ENCODE results near the gene FOXL1.

The FOXL1 gene

DNA sequence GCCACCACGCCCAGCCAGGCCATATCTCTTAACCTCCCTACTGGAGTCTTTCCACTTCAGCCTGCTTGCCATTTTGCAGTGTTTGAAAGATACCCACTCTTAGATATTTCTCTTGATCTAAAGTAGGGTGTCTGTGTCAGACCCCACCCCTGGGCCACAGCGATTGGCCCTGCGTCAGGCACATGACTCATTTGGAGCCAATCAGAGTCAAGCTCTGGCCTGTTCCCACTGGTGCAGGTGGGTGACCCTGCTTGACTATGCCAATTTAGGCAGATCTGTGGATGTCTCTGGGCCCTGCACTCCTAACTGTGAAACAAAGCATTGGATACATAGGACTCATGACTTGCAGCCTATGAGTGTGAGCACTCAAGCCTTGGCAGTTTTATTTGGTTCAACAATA lies 27.6 kb downstream of the FOXL1 start:
- no peak for DNase-seq (ENCODE audit: low read depth)

DNA sequence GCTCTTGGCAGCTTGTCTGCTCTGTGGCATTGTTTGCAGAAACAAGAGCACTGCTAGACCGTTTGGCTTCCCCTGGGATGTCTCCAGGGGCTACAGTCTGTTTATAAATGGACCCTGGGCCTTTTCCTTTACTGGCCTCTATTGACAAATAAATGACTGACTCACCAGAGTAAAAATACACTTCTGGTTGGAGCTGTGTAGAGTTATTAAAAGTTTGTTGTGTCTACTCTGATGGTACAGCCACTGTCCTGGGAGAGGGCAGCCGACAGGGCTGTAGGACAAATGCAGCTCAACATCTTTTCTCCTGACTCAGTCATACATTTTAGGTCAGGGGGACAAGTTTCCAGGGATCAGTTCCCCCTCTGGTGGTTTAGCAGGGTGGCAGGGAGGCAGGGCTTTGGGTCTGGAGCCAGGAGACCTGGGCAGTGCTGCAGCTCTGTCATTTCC lies 30.0 kb downstream of the FOXL1 start:
- no peak for DNase-seq (ENCODE audit: low read depth)

- DNase-seq (ENCODE audit: low read depth): no peak
These were observed 30.8 kb downstream of the FOXL1 start for GRCh38 chr16:86609115-86609514.

- no peak for DNase-seq (ENCODE audit: low read depth)
These were observed 31.3 kb downstream of the FOXL1 start for GRCh38 chr16:86609661-86610060.

DNA sequence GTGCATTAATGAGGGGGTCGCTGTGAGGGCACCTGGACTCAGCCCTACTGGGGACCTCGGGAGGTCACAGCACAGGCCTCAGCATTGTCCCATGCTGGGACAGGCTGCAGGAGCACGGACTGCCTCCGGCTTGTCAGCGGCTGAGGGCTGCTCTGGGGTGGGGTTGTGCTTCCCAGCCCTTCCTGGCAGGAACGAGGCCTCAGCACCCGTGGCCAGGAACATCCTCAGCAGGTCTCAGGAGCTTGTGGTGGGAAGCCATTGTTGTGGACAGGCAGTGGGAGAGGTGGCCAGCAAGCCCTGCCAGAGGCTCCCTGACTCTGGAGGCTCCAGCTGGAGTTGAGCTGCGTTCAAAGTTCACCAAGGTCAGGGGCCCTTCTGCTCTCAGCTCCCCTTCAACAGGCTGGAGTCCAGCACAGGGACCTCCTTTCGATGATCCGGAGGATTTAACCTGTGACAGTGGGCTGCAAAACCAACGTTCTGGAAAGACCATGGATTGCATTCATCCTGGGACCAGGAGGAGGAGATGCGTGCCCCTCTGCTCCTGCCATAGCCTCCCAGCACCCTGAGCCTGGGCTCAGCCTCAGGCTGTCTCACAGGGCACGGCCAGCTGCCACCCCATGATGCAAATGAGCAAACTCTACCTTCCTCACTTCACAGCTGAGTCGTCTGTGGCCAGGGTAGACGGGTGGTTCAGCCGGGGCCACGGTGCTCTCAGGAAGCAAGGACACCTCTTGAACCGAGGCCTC lies 32.6 kb downstream of the FOXL1 start:
- DNase-seq (ENCODE audit: low read depth): no peak

DNA sequence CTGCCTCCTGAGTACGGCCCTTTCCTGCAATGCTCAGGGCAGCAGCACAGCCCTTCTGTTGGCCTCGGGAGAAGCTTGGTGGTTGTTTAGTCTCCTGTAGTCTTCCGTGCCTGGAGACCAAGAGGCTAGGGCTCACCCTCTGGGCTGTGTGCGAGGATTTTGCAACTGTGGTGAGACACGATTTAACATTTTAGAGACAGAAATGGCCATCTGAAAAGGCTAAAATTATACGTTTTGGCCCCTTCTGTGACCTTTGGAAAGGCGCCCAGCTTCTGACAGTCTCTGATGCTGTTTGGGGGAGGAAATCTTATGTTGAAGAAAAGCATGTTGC lies 33.1 kb downstream of the FOXL1 start:
- DNase-seq (ENCODE audit: low read depth): no peak

DNA sequence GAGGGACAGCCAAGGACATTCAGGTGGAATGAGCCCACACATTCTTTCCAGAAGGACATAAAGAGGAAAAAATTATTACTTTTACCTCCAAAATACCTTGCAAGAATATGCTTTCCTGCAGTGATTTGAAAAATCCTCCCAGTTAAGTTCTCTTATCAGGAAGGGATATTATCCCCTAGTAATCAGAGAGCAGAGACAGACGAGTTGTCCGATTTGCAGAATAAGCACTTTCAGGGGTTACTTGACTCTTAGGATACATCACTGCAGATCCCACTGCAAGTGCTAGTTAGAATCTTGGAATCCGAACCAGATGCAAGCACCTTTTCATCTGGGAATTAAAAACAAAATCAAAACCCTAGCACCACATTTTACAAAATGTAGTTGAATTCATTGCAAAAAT lies 33.6 kb downstream of the FOXL1 start:
- no peak for DNase-seq (ENCODE audit: low read depth)

- DNase-seq (ENCODE audit: low read depth): no peak
These were observed 36.4 kb downstream of the FOXL1 start for GRCh38 chr16:86614699-86615098.

DNA sequence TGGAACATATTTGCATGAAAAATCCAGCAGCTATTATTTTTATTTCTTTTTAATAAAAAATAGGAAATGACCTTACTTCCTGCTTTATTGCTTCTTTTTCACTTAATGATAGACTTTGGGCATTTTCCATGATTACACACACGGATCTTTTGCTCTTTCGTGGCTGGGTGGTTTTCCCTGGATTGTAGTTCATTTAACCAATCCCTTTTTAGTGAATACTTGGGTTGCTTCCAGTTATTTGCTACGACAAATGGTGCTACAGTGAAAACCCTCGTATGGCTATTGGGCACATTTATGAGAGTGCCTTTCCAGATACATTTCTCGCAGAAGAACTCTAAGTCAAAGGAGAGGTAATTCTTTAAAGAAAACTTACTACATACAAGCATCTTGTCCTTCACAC lies 38.6 kb downstream of the FOXL1 start:
- no peak for DNase-seq (ENCODE audit: low read depth)

- DNase-seq (ENCODE audit: low read depth): no peak
These were observed 40.3 kb downstream of the FOXL1 start for GRCh38 chr16:86618431-86619238.

GRCh38 chr16:86619239-86619794 lies 41.0 kb downstream of the FOXL1 start:
- no peak for DNase-seq (ENCODE audit: low read depth)

GRCh38 chr16:86620184-86620583 lies 41.8 kb downstream of the FOXL1 start:
- no peak for DNase-seq (ENCODE audit: low read depth)

- DNase-seq (ENCODE audit: low read depth): no peak
These were observed 43.6 kb downstream of the FOXL1 start for GRCh38 chr16:86621966-86622365.

DNA sequence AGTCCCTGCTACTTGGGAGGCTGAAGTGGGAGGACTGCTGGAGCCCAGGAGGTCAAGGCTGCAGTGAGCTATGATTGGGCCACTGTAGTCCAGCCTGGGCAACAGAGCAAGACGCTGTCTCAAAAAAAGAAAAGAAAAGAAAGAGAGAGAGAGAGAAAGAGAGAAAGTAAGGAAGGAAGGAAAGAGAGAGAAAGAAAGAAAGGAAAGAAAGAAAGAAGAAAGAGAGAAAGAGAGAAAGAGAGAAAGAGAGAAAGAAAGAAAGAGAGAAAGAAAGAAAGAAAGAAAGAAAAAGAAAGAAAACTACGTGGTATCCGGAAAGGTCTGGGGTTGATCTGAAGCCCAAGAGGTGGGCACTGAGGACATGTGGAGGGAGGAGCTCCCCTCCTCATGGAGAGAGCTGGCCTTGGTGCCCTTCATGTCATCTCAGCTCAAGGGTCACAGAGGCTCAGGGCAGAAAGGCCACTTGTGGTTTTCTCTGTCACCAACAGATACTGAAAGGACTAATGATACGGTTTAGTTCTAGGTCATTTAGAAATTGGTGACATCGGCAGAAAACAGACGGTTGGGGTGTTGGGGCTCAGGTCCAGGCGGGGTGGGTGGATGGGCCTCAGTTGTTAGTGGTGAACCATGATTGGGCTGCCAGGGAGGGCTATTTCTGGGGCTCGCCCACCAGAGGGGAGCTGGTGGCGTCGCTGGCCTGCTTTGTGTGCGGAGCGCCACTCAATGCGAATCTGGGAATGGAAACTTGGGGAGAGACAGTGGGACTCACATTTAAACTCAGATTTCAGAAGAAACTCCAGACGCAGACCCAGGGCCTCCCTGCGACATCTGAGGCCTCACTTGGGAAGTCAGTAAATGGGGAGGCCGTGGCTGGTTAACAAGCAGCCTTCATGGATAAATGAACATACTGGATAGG lies 44.6 kb downstream of the FOXL1 start:
- no peak for DNase-seq (ENCODE audit: low read depth)

DNA sequence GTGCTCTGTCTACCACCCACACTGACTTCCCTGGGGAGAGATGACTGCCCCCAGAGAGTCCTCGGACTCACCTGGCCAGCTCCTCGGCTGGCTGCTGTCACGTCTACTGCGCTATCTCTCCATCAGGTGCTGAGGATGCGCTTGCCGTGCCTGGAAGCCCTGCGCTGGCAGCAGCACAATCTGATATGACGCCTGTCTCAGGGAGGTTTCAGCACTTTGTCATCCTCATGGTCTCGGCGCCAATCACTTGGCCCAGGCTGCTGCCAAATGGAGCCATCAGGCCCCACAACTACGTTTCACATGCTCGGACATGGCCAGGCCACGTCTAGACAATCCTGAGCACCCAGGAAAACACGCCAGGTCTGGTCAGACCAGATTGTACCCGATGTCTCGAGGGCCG lies 46.7 kb downstream of the FOXL1 start:
- DNase-seq (ENCODE audit: low read depth): no peak

DNA sequence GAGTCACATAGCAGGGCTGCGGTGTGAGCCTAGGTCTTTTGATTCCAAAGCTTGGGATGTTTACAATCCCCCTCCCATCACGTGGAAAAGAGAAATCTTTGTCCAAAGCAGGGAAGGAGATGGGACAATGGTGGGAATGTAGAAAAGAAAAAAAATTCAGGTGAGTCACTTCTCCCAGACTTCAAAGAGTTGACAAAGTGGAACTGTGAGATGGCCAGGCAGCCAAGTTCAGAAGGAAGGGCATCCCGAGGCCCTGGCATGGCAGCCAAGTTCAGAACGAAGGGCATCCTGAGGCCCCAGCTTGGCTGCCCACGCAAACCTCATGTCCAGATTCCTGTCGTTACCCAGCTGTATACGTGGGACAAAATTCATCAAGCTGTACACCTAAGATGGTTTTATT lies 47.5 kb downstream of the FOXL1 start:
- DNase-seq (ENCODE audit: low read depth): no peak

GRCh38 chr16:86626284-86626683 lies 47.9 kb downstream of the FOXL1 start:
- DNase-seq (ENCODE audit: low read depth): no peak

- no peak for DNase-seq (ENCODE audit: low read depth)
These were observed 48.6 kb downstream of the FOXL1 start for GRCh38 chr16:86626966-86627365.

GRCh38 chr16:86628614-86629013 lies 50.3 kb downstream of the FOXL1 start:
- DNase-seq (ENCODE audit: low read depth): no peak

- DNase-seq (ENCODE audit: low read depth): no peak
These were observed 52.1 kb downstream of the FOXL1 start for GRCh38 chr16:86630471-86630870.

- DNase-seq (ENCODE audit: low read depth): no peak
These were observed 53.1 kb downstream of the FOXL1 start for GRCh38 chr16:86631444-86631843.

Measured in activated T-helper 1 cell treated with Interleukin-2 at 50 U/mL for 16 hours (primary cell).